Measurements from ENCODE around the gene TEX48. TPM values are rescaled to one million over a fixed set of nuclear protein-coding genes. Genes with fewer than 3 reads are reported as not detected.

TEX48 gene
- total RNA-seq, 1 donor from 2014 or later: not detected

DNA sequence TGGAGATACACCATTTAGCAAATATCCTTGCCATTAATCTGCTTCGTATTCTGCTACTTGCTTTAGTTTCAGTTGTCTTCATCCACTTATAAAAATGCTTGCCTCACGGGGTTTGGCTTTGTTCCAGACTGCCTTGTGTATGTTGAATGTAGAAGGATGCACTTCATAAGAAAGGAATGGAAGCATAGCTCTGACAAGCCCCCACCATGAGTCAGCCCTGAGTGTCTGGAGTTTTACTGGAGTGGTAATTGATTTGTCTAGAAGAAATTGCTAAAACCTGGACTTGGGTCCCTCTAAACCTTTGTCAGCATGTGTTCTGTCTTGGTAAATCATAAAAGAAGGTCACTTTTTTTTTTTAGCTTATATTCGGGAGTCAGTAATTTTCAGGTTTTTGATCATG is 4.6 kb downstream of the TEX48 start:
- peaks cover 5% of the 10 kb centered on the region for H3K27me3 Mint-ChIP-seq (ENCODE audit: insufficient read depth, low read depth)
- H3K9ac ChIP-seq: no peak overlapping the region
- no peaks in the 10 kb centered on the region for H3K79me2 ChIP-seq (ENCODE audit: low read depth)
- no peak for DNase-seq (ENCODE audit: low spot score)
- H3K27ac Mint-ChIP-seq: no peak overlapping the region
- H3K27me3 ChIP-seq: no peaks in the 10 kb centered on the region
- H4K20me1 ChIP-seq (ENCODE audit: low read depth): no peaks in the 10 kb centered on the region
- H3K36me3 ChIP-seq: no peaks in the 10 kb centered on the region
- H3K4me2 ChIP-seq: no peak overlapping the region
- no peaks in the 10 kb centered on the region for H3K9me3 Mint-ChIP-seq
- H3K4me3 ChIP-seq: no peak overlapping the region
- peaks cover 12% of the 10 kb centered on the region for H3K4me1 Mint-ChIP-seq
- H3K9me3 ChIP-seq (ENCODE audit: low read depth): no peaks in the 10 kb centered on the region
- H3K36me3 Mint-ChIP-seq: no peaks in the 10 kb centered on the region
- H3K27ac ChIP-seq: no peak overlapping the region
- no peaks in the 10 kb centered on the region for H3F3A ChIP-seq (ENCODE audit: low read depth)
- H3K4me3 Mint-ChIP-seq: no peak overlapping the region
- no peak for TF ChIP-seq EZH2 (IDR thresholded peaks at IDR 0.05)
- TF ChIP-seq, protein P1, sequence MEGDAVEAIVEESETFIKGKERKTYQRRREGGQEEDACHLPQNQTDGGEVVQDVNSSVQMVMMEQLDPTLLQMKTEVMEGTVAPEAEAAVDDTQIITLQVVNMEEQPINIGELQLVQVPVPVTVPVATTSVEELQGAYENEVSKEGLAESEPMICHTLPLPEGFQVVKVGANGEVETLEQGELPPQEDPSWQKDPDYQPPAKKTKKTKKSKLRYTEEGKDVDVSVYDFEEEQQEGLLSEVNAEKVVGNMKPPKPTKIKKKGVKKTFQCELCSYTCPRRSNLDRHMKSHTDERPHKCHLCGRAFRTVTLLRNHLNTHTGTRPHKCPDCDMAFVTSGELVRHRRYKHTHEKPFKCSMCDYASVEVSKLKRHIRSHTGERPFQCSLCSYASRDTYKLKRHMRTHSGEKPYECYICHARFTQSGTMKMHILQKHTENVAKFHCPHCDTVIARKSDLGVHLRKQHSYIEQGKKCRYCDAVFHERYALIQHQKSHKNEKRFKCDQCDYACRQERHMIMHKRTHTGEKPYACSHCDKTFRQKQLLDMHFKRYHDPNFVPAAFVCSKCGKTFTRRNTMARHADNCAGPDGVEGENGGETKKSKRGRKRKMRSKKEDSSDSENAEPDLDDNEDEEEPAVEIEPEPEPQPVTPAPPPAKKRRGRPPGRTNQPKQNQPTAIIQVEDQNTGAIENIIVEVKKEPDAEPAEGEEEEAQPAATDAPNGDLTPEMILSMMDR (IDR thresholded peaks at IDR 0.05): no peak
- no peak for TF ChIP-seq EZH2phosphoT487 (IDR thresholded peaks at IDR 0.05)
- no peak overlapping the region for H2AFZ ChIP-seq (replicated peaks)
- no peaks in the 10 kb centered on the region for H3K4me1 ChIP-seq

DNA sequence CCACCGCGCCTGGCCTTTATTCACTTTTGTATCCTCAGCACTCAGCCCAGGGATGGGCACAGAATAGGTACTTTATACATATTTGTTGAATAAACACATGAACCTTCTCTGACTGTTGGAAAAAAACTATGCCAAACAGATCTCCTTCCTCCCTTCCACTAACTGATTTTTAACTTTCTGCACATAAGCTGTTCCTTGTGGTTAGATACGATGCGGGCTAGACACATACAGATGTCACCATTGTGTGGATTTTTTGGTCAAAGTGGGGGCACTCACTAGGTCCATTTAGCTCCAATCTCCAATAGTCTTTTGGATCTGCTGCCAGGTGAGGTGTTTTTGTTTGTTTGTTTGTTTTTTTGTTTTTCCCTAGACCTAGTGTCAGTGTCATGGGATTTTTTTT is 5.1 kb downstream of the TEX48 start:
- no peaks in the 10 kb centered on the region for H3K36me3 ChIP-seq
- H3K9ac ChIP-seq: no peak overlapping the region
- no peaks in the 10 kb centered on the region for H3K9me3 ChIP-seq (ENCODE audit: low read depth)
- peaks cover 12% of the 10 kb centered on the region for H3K4me1 Mint-ChIP-seq
- H3K4me3 ChIP-seq: no peak overlapping the region
- H3K4me3 Mint-ChIP-seq: no peak overlapping the region
- no peaks in the 10 kb centered on the region for H4K20me1 ChIP-seq (ENCODE audit: low read depth)
- no peaks in the 10 kb centered on the region for H3F3A ChIP-seq (ENCODE audit: low read depth)
- H3K27me3 ChIP-seq: no peaks in the 10 kb centered on the region
- H2AFZ ChIP-seq (replicated peaks): no peak overlapping the region
- H3K27me3 Mint-ChIP-seq (ENCODE audit: insufficient read depth, low read depth): peaks cover 5% of the 10 kb centered on the region
- no peak for TF ChIP-seq EZH2 (IDR thresholded peaks at IDR 0.05)
- TF ChIP-seq, protein P1 (IDR thresholded peaks at IDR 0.05): no peak
- TF ChIP-seq EZH2phosphoT487 (IDR thresholded peaks at IDR 0.05): no peak
- H3K4me1 ChIP-seq: no peaks in the 10 kb centered on the region
- no peak overlapping the region for H3K27ac Mint-ChIP-seq
- H3K27ac ChIP-seq: no peak overlapping the region
- H3K9me3 Mint-ChIP-seq: no peaks in the 10 kb centered on the region
- no peak overlapping the region for H3K4me2 ChIP-seq
- no peaks in the 10 kb centered on the region for H3K36me3 Mint-ChIP-seq
- H3K79me2 ChIP-seq (ENCODE audit: low read depth): no peaks in the 10 kb centered on the region
- no peak for DNase-seq (ENCODE audit: low spot score)

DNA sequence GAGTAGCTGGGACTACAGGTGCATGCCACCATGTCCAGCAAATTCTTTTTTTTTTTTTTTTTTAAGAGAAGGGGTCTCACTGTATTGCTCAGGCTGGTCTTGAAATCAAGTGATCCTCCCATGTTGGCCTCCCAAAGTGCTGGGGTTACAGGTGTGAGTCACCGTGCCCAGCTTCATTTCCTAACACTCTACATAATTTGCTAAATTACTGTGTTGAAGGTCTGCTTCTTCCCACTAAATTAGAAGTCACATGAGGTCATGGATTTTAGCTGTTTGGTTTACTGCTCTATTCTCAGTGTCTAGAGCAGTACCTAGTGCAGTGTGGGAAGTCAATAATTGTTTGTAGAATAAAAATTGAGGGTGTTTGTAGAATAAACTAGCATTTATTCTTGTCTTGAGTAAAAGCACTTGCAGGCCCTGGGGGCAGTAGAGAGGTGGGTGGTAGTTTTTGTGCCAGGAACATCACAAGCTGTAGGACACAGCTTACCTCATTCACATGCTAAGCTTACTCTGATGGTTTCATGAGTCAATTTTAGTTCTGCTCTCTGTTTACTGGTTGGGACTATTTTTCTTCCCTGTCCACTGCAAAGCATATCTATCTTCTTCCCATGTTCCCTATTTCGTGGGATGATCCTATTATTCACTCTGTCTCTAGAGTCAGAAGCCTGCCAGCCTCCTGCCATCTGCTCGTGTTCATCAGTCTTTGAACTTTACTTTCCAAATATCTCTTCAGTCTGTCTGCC is 7.0 kb downstream of the TEX48 start:
- Histone ChIP-seq H3K4me1 (no peaks in the 10 kb centered on the region), H3K4me3 (no peak overlapping the region), H4K20me1 (ENCODE audit: low read depth) (no peaks in the 10 kb centered on the region), H3K36me3 (no peaks in the 10 kb centered on the region), H3K79me2 (ENCODE audit: low read depth) (no peaks in the 10 kb centered on the region), H3F3A (ENCODE audit: low read depth) (no peaks in the 10 kb centered on the region), H3K9me3 (ENCODE audit: low read depth) (no peaks in the 10 kb centered on the region), H3K27ac (no peak overlapping the region), H2AFZ (replicated peaks) (no peak overlapping the region), H3K27me3 (no peaks in the 10 kb centered on the region), H3K9ac (no peak overlapping the region), H3K4me2 (no peak overlapping the region)
- TF ChIP-seq EZH2 (IDR thresholded peaks at IDR 0.05) (no peak), EZH2phosphoT487 (IDR thresholded peaks at IDR 0.05) (no peak)
- TF ChIP-seq, protein P1 (IDR thresholded peaks at IDR 0.05): no peak
- peaks cover 5% of the 10 kb centered on the region for H3K4me1 Mint-ChIP-seq
- H3K36me3 Mint-ChIP-seq: no peaks in the 10 kb centered on the region
- no peak overlapping the region for H3K4me3 Mint-ChIP-seq
- peaks cover 5% of the 10 kb centered on the region for H3K27me3 Mint-ChIP-seq (ENCODE audit: insufficient read depth, low read depth)
- H3K27ac Mint-ChIP-seq: no peak overlapping the region
- no peak for DNase-seq (ENCODE audit: low spot score)
- H3K9me3 Mint-ChIP-seq: peaks cover 3% of the 10 kb centered on the region
